HG02678 (cell line): Measurements from ENCODE around the gene MASP1.

ENCODE experiments used
- ATAC-seq: cut with Tn5 transposase; IDR thresholded peaks from one replicate; pipeline ENCODE4 v1.9.1; 2021; ENCODE audit warnings: mild to moderate bottlenecking, moderate library complexity; ENCODE audit not compliant: unreplicated experiment

The MASP1 gene, protein sequence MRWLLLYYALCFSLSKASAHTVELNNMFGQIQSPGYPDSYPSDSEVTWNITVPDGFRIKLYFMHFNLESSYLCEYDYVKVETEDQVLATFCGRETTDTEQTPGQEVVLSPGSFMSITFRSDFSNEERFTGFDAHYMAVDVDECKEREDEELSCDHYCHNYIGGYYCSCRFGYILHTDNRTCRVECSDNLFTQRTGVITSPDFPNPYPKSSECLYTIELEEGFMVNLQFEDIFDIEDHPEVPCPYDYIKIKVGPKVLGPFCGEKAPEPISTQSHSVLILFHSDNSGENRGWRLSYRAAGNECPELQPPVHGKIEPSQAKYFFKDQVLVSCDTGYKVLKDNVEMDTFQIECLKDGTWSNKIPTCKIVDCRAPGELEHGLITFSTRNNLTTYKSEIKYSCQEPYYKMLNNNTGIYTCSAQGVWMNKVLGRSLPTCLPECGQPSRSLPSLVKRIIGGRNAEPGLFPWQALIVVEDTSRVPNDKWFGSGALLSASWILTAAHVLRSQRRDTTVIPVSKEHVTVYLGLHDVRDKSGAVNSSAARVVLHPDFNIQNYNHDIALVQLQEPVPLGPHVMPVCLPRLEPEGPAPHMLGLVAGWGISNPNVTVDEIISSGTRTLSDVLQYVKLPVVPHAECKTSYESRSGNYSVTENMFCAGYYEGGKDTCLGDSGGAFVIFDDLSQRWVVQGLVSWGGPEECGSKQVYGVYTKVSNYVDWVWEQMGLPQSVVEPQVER

DNA sequence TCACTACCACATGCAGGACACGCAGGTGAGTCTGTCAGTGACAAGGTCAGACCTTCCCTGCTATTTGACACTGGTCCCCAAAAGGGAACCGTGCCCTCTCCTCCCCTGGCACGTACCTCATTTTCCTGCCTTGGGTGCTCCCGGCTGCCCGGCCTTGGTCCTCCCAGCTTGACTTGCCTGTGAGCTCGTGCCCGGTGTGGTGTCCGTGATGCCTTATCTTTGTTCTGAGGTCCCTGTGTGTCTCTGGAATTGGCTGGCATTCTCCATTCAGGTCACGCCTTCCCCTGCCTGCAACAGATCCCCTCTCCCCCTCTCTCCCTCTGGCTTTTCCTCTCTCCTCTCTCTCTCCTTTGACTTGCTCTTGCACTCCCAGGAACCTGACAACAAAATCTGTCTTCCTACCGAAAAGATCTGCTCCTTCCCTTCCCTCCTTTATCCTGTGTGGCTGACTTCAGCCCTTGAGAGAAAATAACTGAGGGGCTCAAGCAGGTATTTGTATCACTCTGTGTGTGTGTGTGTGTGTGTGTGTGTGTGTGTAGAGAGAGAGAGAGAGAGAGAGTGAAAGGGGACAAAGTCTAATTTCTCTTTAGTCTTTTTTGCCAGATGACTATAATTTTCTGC, at the start of gene MASP1:
Gene MASP1 (minus strand): TSS at position 226 of the 621 bp plus-strand sequence. CDS start 105 bp downstream, at position 121.
- ATAC-seq, result no peak

DNA sequence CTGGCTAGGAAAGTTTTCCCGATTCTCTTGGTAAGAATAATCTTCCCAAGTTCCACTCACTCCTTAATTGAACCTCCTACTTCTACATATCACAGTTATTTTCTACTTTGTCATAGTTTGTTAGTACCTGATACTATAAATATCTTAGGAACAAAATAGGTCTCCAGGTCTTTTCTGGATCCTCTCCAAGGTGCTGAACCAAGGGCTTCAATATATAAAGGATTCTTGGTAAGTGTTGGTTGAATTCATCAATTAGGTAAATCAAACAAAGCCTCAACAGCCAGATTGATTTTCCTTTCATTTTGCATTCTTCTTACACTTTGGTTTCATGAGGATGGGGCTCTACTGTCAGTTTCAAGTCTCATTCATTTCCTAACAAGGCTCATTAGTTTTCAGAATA, 49.0 kb upstream of the MASP1 start:
- no peak for ATAC-seq

DNA sequence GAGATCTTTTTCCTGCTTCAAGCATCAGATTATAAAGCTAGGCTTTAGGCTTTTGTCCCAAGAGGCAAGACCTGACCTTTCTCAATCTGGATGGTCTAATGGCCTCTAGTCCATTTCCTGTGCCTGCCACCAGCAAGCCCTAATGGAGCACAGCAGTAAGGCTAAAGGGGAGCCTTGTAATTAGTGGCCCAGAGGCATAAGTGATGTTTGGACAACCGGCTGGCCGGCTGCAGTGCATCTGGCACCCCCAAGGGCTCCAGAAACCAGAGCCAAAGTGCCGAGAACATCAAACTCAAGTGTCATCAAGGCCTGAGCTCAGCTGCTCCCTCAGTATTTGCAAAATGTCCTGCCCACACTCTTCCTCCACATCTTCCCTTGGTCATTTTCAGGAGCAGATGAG, 44.8 kb upstream of the MASP1 start:
- no peak for ATAC-seq

DNA sequence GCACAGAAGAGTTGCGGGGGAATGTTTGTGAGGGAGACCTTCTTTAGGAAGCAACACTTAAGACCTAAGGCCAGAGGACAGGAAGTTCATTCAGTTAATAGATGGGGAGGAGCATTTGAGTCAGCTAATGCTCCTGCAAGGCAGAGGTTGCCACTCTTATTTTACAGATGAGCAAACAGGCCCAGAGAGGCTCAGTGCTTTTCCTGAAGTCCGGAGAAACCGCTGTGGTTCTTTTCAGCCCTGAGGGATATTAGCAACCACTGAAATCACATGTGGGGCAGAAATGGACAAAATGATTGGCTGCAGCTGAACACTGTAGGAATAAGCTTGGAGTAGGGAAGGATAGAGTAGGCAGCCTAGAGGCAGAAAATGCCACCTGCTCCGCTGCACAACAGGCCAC, 43.4 kb upstream of the MASP1 start:
- no peak for ATAC-seq

DNA sequence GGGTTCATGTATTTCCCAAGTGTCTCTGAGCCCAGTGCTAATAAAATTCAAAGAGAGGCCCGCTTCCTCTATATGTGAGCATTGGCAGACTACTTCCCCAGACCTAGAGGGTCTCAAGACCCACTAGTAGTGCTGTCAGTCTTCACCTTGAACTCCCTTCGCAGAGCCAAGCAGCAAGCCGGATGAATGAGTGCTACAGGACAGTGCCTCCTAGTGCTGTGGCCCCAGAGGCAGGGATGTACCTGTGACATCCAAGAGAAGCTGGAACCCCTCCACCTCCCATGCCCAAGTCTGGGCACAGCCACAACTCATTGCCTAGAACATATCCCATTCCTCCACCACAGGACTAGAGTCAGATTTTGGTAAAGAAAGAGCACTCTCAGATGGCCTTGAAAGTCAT, 37.2 kb upstream of the MASP1 start:
- ATAC-seq, result no peak

DNA sequence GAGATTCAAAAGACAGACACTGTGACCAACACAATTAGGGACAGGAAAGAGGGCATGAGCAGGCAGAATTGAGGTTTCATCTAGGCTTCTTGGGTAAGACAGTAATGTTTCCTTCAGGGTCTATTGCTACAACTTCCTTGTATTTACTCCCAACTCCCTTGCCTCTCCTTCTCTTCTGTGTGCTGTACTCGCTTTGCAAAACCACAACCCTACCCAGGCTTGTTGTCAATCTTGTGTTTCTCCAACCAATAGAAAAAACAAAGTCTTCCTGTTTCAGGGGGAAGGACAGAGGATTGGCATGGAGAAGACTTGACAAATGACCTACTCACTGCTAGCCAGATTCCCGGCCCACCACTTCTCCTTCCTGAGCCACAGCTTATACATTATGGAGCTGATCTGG, 36.3 kb upstream of the MASP1 start:
- no peak for ATAC-seq

DNA sequence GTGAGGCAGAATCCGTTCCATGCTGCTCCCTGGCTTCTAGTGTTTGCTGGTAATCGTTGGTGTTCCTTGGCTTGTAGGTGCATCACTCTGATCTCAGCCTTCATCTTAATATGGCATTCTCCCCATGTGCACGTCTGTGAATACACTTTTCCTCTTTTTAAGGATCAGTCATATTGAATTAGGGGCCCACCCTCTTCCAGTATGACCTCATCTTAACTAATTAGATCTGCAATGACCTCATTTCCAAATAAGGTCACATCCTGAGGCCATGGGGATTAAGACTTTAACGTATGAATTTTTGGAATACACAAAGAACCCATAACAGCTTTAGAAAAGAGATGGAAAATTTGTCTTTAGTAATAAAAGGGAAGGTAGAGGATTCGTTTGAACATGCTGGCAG, 34.1 kb upstream of the MASP1 start:
- ATAC-seq, result no peak

DNA sequence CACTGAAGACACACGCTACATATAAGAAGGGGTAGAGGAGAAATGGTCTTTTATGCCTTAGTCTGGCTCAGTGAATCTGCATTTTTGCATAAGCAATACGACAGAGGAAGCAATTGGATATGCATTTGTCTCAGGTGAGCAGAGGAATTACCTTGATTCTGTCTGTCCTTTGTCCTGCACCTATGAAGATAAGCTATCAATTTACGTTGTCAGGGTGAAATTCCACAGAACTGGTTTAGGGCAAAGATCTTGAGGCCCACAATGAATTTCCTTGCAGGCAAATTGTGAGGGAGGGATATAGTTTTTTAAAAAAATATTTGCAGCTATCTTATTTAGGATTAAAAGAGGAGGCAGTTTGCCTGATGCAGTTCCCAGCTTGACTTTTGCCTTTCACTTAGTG, 31.6 kb upstream of the MASP1 start:
- ATAC-seq, result no peak

DNA sequence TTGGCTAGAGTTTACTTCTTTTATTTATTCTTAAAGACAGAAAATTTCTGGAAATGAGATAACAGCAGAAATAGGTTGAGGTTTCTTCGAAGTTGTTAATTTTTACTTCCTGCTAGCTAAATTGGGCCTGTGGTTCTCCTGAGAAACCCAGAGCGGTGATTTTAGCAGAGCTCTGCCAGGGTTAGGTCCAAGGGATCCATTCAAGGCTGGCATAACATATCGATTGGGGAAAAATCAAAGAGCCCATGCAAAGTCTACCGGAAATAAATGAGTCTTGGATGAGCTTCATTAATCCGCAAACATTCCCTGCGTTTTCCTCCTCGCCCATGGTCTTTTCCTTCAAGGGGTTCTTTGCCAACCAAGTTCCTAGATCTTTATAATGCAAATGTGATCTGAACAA, 30.8 kb upstream of the MASP1 start:
- no peak for ATAC-seq

DNA sequence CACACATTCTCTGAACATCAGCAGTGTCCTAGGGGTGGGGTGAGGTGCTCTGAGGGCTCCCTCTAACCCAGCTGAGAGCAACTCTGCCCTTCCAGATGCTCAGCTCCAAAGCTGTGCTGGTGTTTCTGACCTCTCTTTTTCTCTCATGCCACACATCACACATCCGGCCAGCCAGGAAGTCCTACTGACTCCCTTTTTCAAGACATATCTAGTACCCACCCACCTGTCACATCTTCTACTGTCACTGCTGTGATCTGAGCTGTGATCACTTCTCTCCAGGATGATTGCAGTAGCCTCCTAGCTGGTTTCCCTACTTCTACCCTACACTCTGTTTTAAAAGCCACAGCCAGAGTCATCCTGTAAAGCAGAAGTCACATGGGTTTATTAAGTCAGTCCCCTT, 30.2 kb upstream of the MASP1 start:
- no peak for ATAC-seq

DNA sequence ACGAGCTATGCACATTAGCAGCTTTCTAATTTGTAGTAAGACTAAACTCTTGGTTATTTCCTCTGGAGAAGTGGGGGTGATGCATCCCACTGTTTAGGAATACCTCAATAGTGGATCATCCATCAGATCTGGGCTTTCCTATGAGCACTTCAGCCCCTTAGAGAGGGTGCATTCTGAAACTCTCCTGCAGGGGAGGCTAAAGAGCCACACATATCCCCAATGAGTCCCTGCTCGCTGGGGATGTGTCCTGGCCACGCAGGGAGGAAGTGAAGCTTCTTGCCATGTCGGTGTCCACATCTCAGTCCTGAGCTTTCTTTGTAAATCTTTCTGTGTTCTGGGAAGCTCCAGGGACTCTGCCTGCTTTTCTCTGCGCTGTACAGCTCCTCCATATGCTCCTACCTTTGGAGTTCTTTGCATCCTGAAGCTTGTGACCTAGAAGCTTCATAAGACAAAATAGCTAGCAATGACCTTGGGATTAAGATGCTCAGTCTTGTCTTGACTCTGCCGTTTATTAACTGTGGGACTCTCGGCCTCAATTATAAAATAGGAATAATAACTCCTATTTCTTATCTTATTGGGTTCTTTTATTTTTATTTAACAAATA, 28.3 kb upstream of the MASP1 start:
- ATAC-seq, result peak; percentile 93

DNA sequence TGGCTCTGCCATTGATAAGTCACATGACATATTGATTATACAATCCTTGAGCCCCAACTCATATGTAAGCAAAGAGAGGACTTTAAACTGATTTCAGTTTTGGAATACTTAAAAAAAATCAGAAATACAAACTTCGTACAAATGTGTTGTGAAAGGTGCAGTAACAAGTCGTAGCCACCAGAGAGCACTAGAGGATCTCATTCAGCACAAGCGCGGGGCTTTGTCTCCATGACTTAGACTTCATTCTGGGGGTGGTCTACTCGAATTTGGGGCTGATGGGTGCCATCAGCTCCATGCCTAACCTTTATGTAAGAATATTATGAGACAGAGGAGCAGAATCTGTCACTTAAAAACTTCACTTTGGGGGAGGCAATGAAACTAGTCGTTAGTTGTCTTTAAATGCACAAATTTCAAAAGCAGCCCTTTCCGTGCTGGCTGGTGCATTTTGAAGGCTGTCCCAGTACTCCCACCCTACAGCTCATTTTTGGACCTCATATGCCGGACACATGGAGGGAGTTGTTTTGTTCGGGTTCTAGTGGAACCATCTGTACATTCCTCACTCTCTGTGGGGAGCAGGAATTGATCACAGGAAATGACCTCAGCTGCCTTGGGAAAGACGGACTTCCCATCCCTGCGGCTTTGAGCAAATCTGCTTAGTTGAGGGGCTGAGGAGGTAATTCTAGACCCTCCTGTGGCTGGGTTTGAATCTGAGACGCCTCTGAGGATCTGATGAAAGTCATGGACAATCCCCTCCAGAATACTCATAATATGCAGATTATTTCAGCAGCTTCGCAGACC, 27.5 kb upstream of the MASP1 start:
- ATAC-seq, result no peak

DNA sequence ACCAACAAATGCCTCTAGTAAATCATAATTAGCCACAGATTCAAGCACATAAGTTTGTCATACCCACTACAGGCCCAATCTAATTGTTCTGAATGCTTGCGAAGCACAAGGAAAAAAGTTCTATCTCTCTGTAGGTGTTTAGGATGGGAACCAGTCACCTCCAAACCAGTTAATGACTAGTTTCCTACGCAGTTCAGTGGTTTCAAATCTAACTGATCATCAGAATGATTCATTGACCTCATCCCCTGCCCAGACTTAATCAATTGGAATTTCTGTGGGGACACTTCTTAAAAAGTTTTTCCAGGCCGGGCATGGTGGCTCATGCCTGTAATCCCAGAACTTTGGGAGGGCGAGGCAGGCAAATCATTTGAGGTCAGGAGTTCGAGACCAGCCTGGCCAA, 24.3 kb upstream of the MASP1 start:
- no peak for ATAC-seq

DNA sequence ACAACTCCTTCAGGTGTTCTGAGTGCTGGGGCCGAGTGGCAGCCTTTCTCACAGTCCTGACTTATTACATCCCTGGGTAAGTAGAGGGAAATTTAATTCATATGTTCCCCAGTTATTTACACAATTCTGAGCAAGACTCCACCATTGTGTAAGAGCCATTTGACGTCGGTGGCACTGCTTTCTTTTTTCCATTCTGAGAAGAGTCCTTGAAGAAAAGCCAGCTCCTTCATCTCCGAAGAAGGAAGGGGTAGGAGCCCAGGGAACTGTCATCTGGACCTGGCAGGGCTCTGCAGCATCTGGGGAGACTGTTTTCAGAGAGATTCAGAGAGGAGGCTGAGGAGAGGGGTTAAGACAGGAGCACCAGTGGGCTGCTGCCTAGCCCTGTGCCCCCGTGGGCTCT, 22.6 kb upstream of the MASP1 start:
- ATAC-seq, result no peak

DNA sequence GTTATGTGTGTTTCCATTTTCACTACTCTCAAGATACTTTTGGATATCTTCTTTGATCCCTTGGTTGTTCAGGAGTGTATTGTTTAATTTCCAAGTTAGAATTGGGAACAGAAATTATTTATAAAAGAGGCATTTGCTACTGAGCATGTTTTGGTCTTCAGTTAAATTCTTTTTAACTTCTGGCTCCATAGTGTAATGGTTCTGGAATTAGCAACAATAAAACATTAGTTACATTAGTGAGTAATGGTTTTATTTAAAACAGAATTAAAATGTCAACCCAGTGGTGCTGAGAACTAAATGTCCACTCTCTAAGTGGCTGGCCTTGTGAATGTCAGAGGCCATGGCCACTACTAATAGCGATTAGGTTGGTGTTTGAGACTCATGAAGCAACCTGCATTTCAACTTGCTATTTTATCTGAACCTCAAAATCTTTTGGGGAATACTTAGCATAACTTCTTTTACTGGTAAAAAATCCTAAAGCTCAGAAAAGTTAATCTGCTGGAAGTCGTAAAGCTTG, 19.5 kb upstream of the MASP1 start:
- ATAC-seq, result no peak

DNA sequence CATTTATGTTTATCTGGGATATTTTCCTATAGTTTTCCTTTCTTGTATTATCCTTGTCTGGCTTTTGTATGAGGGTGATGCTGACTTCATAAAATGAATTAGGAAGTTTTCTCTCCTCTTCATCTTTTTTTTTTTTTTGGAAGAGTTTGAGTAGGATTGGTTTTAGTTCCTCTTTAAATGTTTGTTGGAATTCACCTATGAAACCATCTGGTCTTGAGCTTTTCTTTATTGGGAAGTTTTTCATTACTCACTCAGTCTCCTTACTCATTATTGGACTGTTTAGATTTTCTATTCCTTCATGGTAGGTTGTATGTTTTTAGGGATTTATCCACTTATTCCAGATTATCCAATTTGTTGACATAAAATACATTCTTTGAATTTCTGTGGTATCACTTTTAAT, 18.7 kb upstream of the MASP1 start:
- ATAC-seq, result no peak

DNA sequence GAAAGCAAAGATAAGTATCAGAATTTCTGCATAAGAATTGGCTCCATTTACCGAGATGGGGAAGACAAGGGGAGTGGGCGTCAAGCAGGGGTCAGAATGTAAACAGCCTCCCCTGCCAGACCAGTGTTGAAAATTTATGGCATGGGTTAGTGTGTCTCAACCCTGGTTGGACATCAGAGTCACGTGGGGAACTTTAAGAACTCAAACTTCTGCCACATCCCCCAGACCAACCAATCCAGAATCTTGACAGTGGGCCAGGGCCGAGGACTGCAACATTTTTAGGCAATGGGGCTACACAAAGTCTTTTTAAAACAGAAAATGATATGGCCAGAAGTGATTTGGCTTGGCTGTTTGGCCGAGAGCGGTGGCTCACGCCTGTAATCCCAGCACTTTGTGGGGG, 14.3 kb upstream of the MASP1 start:
- no peak for ATAC-seq

DNA sequence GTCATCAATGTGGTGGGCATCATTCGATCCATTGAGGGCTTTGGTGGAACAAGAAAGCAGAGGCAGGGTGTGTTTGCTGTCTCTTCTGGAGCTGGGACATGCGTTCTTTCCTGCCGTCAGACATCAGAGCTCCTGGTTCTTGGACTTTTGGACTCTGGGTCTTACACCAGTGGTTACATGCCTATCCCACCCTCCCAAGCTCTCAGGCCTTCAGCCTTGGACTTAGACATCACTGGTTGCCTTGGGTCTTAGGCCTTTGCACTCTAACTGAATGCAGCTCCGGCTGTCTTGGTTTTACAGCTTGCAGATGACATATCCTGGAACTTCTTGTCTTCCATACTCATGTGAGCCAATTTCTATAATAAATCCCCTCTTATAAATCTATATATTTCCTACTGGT, 8.1 kb upstream of the MASP1 start:
- ATAC-seq, result no peak

DNA sequence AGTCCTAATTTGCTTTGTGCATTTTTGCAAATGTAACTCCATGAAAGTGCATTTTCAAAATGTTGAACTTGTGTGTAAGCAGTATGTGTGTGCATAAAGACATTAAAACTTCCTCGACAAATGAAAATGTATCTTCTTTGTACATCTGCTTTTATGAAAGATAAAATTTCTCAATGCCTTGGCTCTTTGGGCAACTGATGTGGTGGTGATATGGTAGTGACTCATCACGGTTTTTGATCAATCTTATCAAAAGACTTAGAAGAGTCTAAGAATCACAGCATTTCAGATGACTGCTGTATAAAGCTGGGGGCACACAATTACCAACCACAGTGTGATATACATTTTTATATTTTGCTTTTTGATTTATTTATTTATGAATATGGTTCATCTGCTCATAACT, 5.4 kb upstream of the MASP1 start:
- ATAC-seq, result no peak

DNA sequence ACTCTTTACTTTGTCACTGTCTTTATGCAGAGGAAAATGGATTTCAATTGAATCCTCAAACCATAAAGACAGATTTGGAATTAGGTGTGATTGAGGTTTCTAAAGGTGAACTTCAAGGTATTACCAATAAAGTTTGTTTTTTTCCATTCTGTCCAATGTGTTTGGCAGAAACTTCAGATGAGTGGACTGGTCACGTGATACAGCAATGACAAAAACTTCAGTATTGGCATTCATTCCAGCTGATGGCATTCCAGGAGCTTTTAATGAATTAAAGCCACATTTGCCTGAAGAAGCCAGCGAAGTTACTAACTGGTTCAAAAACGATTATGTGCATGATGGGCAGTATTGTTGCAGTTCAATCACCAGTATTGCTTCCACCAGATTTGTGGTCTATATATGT, 4.5 kb upstream of the MASP1 start:
- ATAC-seq, result no peak
